H9 (cell line): ENCODE data around the gene HIPK2. TPM values are rescaled to one million over a fixed set of nuclear protein-coding genes. Genes with fewer than 3 reads are reported as not detected.

Experiments
- DNase-seq: peaks from one replicate; pipeline ENCODE4 v3.0.0-alpha.2; 2017
- H2AFZ ChIP-seq: one replicate; pipeline ENCODE4 v1.6.1; 2013; ENCODE audit warnings: mild to moderate bottlenecking, low read length, control low read depth, moderate library complexity
- H2AK5ac ChIP-seq: 2 replicates; pipeline ENCODE4 v1.6.1; 2013; ENCODE audit warnings: low read length, control low read depth, mixed read lengths; ENCODE audit not compliant: insufficient read length
- H2BK120ac ChIP-seq: one replicate; pipeline ENCODE4 v1.6.1; 2013; ENCODE audit warnings: low read depth, mild to moderate bottlenecking, low read length, control low read depth, inconsistent platforms; ENCODE audit not compliant: poor library complexity, severe bottlenecking
- H2BK12ac ChIP-seq: 2 replicates; pipeline ENCODE4 v1.6.1; 2013; ENCODE audit warnings: low read length, control low read depth, mixed read lengths, low read depth; ENCODE audit not compliant: insufficient read length
- H2BK15ac ChIP-seq: 2 replicates; pipeline ENCODE4 v1.6.1; 2013; ENCODE audit warnings: low read depth, low read length, control low read depth
- H2BK20ac ChIP-seq: one replicate; pipeline ENCODE4 v1.6.1; 2013; ENCODE audit warnings: low read depth, mild to moderate bottlenecking, low read length, control low read depth, inconsistent platforms; ENCODE audit not compliant: poor library complexity, severe bottlenecking
- H2BK5ac ChIP-seq: 2 replicates; pipeline ENCODE4 v1.6.1; 2013; ENCODE audit warnings: low read length, control low read depth, mixed read lengths; ENCODE audit not compliant: insufficient read length
- H3K14ac ChIP-seq: 2 replicates; pipeline ENCODE4 v1.6.1; 2013; ENCODE audit warnings: low read length, control low read depth; ENCODE audit not compliant: insufficient read depth
- H3K18ac ChIP-seq: 2 replicates; pipeline ENCODE4 v1.6.1; 2013; ENCODE audit warnings: low read depth, mild to moderate bottlenecking, mixed read lengths, low read length, control low read depth; ENCODE audit not compliant: insufficient read length
- H3K23ac ChIP-seq: 2 replicates; pipeline ENCODE4 v1.6.1; 2013; ENCODE audit warnings: low read length, control low read depth, mixed read lengths, low read depth; ENCODE audit not compliant: insufficient read length
- H3K23me2 ChIP-seq: 2 replicates; pipeline ENCODE4 v1.6.1; 2013; ENCODE audit warnings: low read depth, mild to moderate bottlenecking, mixed read lengths, low read length, control low read depth; ENCODE audit not compliant: insufficient read length, poor library complexity, severe bottlenecking
- H3K27ac ChIP-seq: 2 replicates; pipeline ENCODE4 v1.5.1; 2013; ENCODE audit warnings: low read length, control low read depth, mixed read lengths, low read depth; ENCODE audit not compliant: insufficient read length
- H3K27me3 ChIP-seq: 2 replicates; pipeline ENCODE4 v1.6.1; 2013; ENCODE audit warnings: low read length, control low read depth, inconsistent platforms; ENCODE audit not compliant: insufficient read depth
- H3K4ac ChIP-seq: 2 replicates; pipeline ENCODE4 v1.6.1; 2013; ENCODE audit warnings: low read depth, mild to moderate bottlenecking, control low read depth, inconsistent platforms, low read length, moderate library complexity
- H3K4me1 ChIP-seq: 2 replicates; pipeline ENCODE4 v1.6.1; 2013; ENCODE audit warnings: low read length, control low read depth, inconsistent platforms; ENCODE audit not compliant: insufficient read depth
- H3K4me2 ChIP-seq: 2 replicates; pipeline ENCODE4 v1.6.1; 2013; ENCODE audit warnings: low read length, control low read depth, mixed read lengths; ENCODE audit not compliant: insufficient read length, insufficient read depth
- H3K56ac ChIP-seq: 2 replicates; pipeline ENCODE4 v1.6.1; 2013; ENCODE audit warnings: low read depth, mild to moderate bottlenecking, mixed read lengths, low read length, control low read depth; ENCODE audit not compliant: insufficient read length
- H3K79me1 ChIP-seq: 2 replicates; pipeline ENCODE4 v1.6.1; 2013; ENCODE audit warnings: low read depth, mild to moderate bottlenecking, moderate library complexity, low read length, control low read depth, inconsistent platforms; ENCODE audit not compliant: insufficient read depth, poor library complexity, severe bottlenecking
- H3K79me2 ChIP-seq: 2 replicates; pipeline ENCODE4 v1.6.1; 2013; ENCODE audit warnings: low read length, control low read depth, inconsistent platforms; ENCODE audit not compliant: insufficient read depth
- H3K9ac ChIP-seq: 2 replicates; pipeline ENCODE4 v1.6.1; 2013; ENCODE audit warnings: low read length, control low read depth, mixed read lengths; ENCODE audit not compliant: insufficient read length; ENCODE audit errors: extremely low read depth
- H3K9me3 ChIP-seq: one replicate; pipeline ENCODE4 v1.6.1; 2013; ENCODE audit warnings: low read depth, low read length, inconsistent platforms; ENCODE audit not compliant: control insufficient read depth
- H3T11ph ChIP-seq: one replicate; pipeline ENCODE4 v1.6.1; 2013; ENCODE audit warnings: mild to moderate bottlenecking, low read length, control low read depth, inconsistent platforms
- H4K20me1 ChIP-seq: one replicate; pipeline ENCODE4 v1.6.1; 2013; ENCODE audit not compliant: control insufficient read depth, insufficient read length, insufficient read depth
- H4K5ac ChIP-seq: 2 replicates; pipeline ENCODE4 v1.6.1; 2013; ENCODE audit warnings: low read depth, mild to moderate bottlenecking, mixed read lengths, low read length, control low read depth; ENCODE audit not compliant: insufficient read length
- H4K8ac ChIP-seq: replicated peaks from 2 replicates; pipeline ENCODE4 v1.6.1; 2013; ENCODE audit warnings: low read length, control low read depth, mixed read lengths, low read depth; ENCODE audit not compliant: insufficient read length
- H4K91ac ChIP-seq: 2 replicates; pipeline ENCODE4 v1.6.1; 2013; ENCODE audit warnings: low read depth, mild to moderate bottlenecking, moderate library complexity, mixed read lengths, low read length, control low read depth; ENCODE audit not compliant: insufficient read length
- H3K27ac Mint-ChIP-seq, 3 experiments: 2 replicates in 2 of 3; 3 replicates in 1 of 3; pipeline ENCODE4 v1.8.0; 2020 to 2021; ENCODE audit warnings: mixed read lengths in 3 of 3, mild to moderate bottlenecking in 1 of 3, moderate library complexity in 1 of 3
- H3K27me3 Mint-ChIP-seq: 2 replicates; pipeline ENCODE4 v1.8.0; 2021; ENCODE audit warnings: low read depth, mild to moderate bottlenecking, moderate library complexity, mixed read lengths
- H3K36me3 Mint-ChIP-seq, 3 experiments: 2 replicates in 2 of 3; 3 replicates in 1 of 3; pipeline ENCODE4 v1.8.0; 2020 to 2021; ENCODE audit warnings: low read depth in 3 of 3, mixed read lengths in 3 of 3; ENCODE audit not compliant: insufficient read depth in 1 of 3
- H3K4me1 Mint-ChIP-seq, 2 experiments: 2 replicates each; pipeline ENCODE4 v1.8.0; 2020; ENCODE audit warnings: mixed read lengths in 2 of 2
- H3K4me3 Mint-ChIP-seq, 2 experiments: 2 replicates in 1 of 2; 3 replicates in 1 of 2; pipeline ENCODE4 v1.8.0; 2020 to 2021; ENCODE audit warnings: mild to moderate bottlenecking in 2 of 2, mixed read lengths in 2 of 2, moderate library complexity in 1 of 2
- H3K9me3 Mint-ChIP-seq, 2 experiments: 2 replicates in 1 of 2; 3 replicates in 1 of 2; pipeline ENCODE4 v1.8.0; 2020; ENCODE audit warnings: mild to moderate bottlenecking in 2 of 2, mixed read lengths in 2 of 2, moderate library complexity in 1 of 2
- WGBS: extraction: QIAGEN DNeasy Blood & Tissue Kit; methylation state at CpG from one replicate; pipeline ENCODE4 v1.1.7; 2013; ENCODE audit warnings: missing lambda C conversion rate, low lambda C conversion rate, mixed read lengths; ENCODE audit not compliant: insufficient read length; ENCODE audit errors: extremely low coverage; 5-methylcytosine and 5-hydroxymethylcytosine counted together
- total RNA-seq: library from RNA; stranded (reverse); gene quantifications from 2 replicates; pipeline ENCODE4 v1.2.1, GENCODE V29; 2021
- TF ChIP-seq, protein P1 (sequence below): fragments of 200-600 bp; sonication (generic); conservative IDR thresholded peaks from 3 replicates; pipeline ENCODE4 v1.8.0; 2021; ENCODE audit warnings: antibody characterized with exemption, mild to moderate bottlenecking

HIPK2 gene
- total RNA-seq, 1 experiment from 2014 or later = 21.9 TPM

- whole genome bisulfite sequencing = no CpG with 5 or more reads among the region's 1 CpG
Measured at GRCh38 chr7:139617074-139617473, 160.7 kb downstream of the HIPK2 start.

More at GRCh38 chr7:139617074-139617473, 160.7 kb downstream of the HIPK2 start:
- Histone ChIP-seq H3K56ac (no peak overlapping the region), H4K20me1 (no peaks in the 10 kb centered on the region), H3K14ac (no peak overlapping the region), H2BK15ac (no peak overlapping the region), H3K79me1 (no peaks in the 10 kb centered on the region), H3K9ac (no peak overlapping the region), H2BK120ac (no peak overlapping the region), H2BK12ac (no peak overlapping the region), H4K5ac (no peak overlapping the region), H3K79me2 (no peaks in the 10 kb centered on the region), H2BK5ac (no peak overlapping the region), H4K91ac (no peak overlapping the region), H3K23me2 (no peaks in the 10 kb centered on the region), H3K18ac (no peak overlapping the region), H3K4ac (no peak overlapping the region), H3K23ac (no peak overlapping the region), H2AFZ (no peak overlapping the region), H3K27me3 (no peaks in the 10 kb centered on the region), H3K4me1 (peaks cover 8% of the 10 kb centered on the region; the same call in 1 of the 2 replicates), H2AK5ac (no peak overlapping the region), H4K8ac (no peak overlapping the region), H3K27ac (no peak overlapping the region), H3K9me3 (no peaks in the 10 kb centered on the region), H3T11ph (no peak overlapping the region), H3K4me2 (no peak overlapping the region), H2BK20ac (no peak overlapping the region)
- Mint-ChIP-seq H3K4me1 (peaks cover 32 to 33% of the 10 kb centered on the region in 2 experiments), H3K4me3 (no peak overlapping the region), H3K9me3 (no peaks in the 10 kb centered on the region), H3K27ac (no peak overlapping the region), H3K27me3 (no peaks in the 10 kb centered on the region; the same call in 1 of the 2 replicates), H3K36me3 (peaks cover 2 to 6% (median 6%) of the 10 kb centered on the region in 3 experiments; a peak in 5 of 7 replicates)
- DNase-seq = no peak
- TF ChIP-seq, protein P1, sequence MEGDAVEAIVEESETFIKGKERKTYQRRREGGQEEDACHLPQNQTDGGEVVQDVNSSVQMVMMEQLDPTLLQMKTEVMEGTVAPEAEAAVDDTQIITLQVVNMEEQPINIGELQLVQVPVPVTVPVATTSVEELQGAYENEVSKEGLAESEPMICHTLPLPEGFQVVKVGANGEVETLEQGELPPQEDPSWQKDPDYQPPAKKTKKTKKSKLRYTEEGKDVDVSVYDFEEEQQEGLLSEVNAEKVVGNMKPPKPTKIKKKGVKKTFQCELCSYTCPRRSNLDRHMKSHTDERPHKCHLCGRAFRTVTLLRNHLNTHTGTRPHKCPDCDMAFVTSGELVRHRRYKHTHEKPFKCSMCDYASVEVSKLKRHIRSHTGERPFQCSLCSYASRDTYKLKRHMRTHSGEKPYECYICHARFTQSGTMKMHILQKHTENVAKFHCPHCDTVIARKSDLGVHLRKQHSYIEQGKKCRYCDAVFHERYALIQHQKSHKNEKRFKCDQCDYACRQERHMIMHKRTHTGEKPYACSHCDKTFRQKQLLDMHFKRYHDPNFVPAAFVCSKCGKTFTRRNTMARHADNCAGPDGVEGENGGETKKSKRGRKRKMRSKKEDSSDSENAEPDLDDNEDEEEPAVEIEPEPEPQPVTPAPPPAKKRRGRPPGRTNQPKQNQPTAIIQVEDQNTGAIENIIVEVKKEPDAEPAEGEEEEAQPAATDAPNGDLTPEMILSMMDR = no peak
